Measurements from ENCODE around the gene KCNMA1.

DNA sequence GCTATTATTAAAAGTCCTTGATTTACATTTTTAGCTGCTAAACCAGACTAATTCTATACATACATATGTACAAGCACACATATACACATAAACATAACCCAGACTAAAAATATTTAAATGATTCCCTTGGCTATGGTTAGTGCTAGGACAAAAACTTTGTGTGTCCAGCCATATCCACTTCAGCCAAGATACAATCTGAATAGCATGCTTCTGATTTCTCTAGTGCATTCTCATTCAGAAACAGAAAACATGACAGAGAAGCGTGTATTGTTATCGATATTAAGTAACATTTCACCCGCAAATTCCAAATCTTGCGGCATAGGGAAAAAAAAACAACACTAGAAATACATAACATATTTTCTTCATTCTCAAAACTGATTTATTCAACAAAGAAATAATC, 569.3 kb downstream of the KCNMA1 start:
- no peak for TF ChIP-seq POLR2AphosphoS5 (IDR thresholded peaks at IDR 0.05)
- TF ChIP-seq POLR2A (IDR thresholded peaks at IDR 0.05): no peak
